ENCODE measurements around the gene SNX25.

Gene SNX25

GRCh38 chr4:185383451-185383850 is 174.1 kb downstream of the SNX25 start:
- no peak for DNase-seq

GRCh38 chr4:185384061-185384460 is 174.7 kb downstream of the SNX25 start:
- DNase-seq: no peak

GRCh38 chr4:185384930-185385331 is 175.5 kb downstream of the SNX25 start:
- DNase-seq: no peak

- no peak for DNase-seq
Observed at GRCh38 chr4:185387957-185388356, 178.6 kb downstream of the SNX25 start.

- no peak for DNase-seq
Observed at GRCh38 chr4:185390941-185391340, 181.5 kb downstream of the SNX25 start.

- no peak for DNase-seq
Observed at GRCh38 chr4:185392156-185392555, 182.8 kb downstream of the SNX25 start.

- no peak for DNase-seq
Observed at GRCh38 chr4:185394568-185395237, 185.3 kb downstream of the SNX25 start.

- no peak for DNase-seq
Observed at GRCh38 chr4:185395238-185395955, 186.0 kb downstream of the SNX25 start, which contains the start of gene LRP2BP. Gene LRP2BP (minus strand): TSS chr4:185395924. CDS start chr4:185378186, 17,738 bp downstream.

- peak; percentile 81 for DNase-seq
Observed at GRCh38 chr4:185395956-185396723, 186.7 kb downstream of the SNX25 start.

GRCh38 chr4:185396724-185397385 is 187.5 kb downstream of the SNX25 start, which contains the start of gene ANKRD37:
Gene ANKRD37 (plus strand): TSS chr4:185396841. CDS start chr4:185396924, 83 bp downstream.
- DNase-seq: no peak

- DNase-seq: no peak
Observed at GRCh38 chr4:185398618-185399017, 189.2 kb downstream of the SNX25 start.

GRCh38 chr4:185399466-185399865 is 190.1 kb downstream of the SNX25 start:
- no peak for DNase-seq

- no peak for DNase-seq
Observed at GRCh38 chr4:185404031-185404430, 194.6 kb downstream of the SNX25 start.

- DNase-seq: no peak
Observed at GRCh38 chr4:185405296-185405999, 196.1 kb downstream of the SNX25 start.

GRCh38 chr4:185408432-185408831 is 199.0 kb downstream of the SNX25 start:
- DNase-seq: no peak

- no peak for DNase-seq
Observed at GRCh38 chr4:185411849-185412248, 202.5 kb downstream of the SNX25 start.

GRCh38 chr4:185412412-185412811 is 203.0 kb downstream of the SNX25 start:
- no peak for DNase-seq
